ENCODE measurements around the gene PRKRIP1.

GRCh38 chr7:102472126-102473041, 76.2 kb downstream of the PRKRIP1 start:
- TF ChIP-seq CTCF (IDR thresholded peaks at IDR 0.05; ENCODE audit: low read length) = no peak
- no peak for TF ChIP-seq EZH2 (IDR thresholded peaks at IDR 0.05; ENCODE audit: borderline replicate concordance, low read length)
